Liver (tissue), 9 donors: ENCODE results near the gene GNLY. TPM values are rescaled to one million over a fixed set of nuclear protein-coding genes. Genes with fewer than 3 reads are reported as not detected.

ENCODE experiments used
- DNase-seq: peaks from one replicate; pipeline ENCODE4 v3.0.0-alpha.2; 2017; ENCODE audit warnings: low spot score
- H3K27ac ChIP-seq, 2 donors: one replicate each; pipeline ENCODE4 v1.7.0; 2013; ENCODE audit warnings: inconsistent platforms in 2 of 2, low read length in 2 of 2, control low read depth in 1 of 2, low read depth in 1 of 2, mild to moderate bottlenecking in 1 of 2
- H3K27me3 ChIP-seq, 4 donors: one replicate each; pipeline versions ENCODE4 v1.6.1 to v1.7.0; 2013; ENCODE audit warnings: low read length in 3 of 4, inconsistent platforms in 1 of 4, mild to moderate bottlenecking in 1 of 4, moderate library complexity in 1 of 4; ENCODE audit not compliant: control insufficient read depth in 4 of 4, insufficient read depth in 4 of 4
- H3K36me3 ChIP-seq, 4 donors: one replicate each; pipeline versions ENCODE4 v1.6.1 to v1.7.0; 2013; ENCODE audit warnings: low read length in 3 of 4, mild to moderate bottlenecking in 3 of 4, low read depth in 1 of 4, moderate library complexity in 1 of 4; ENCODE audit not compliant: control insufficient read depth in 4 of 4, insufficient read depth in 3 of 4
- H3K4me1 ChIP-seq, 4 donors: one replicate each; pipeline versions ENCODE4 v1.6.1 to v1.7.0; 2013; ENCODE audit warnings: low read length in 3 of 4, mild to moderate bottlenecking in 3 of 4, moderate library complexity in 1 of 4; ENCODE audit not compliant: control insufficient read depth in 4 of 4, insufficient read depth in 4 of 4
- H3K4me3 ChIP-seq, 3 donors: one replicate each; pipeline versions ENCODE4 v1.6.1 to v1.7.0; 2013; ENCODE audit warnings: low read length in 3 of 3, control low read depth in 1 of 3, low read depth in 1 of 3, mild to moderate bottlenecking in 1 of 3
- H3K9ac ChIP-seq, 2 donors: one replicate each; pipeline ENCODE4 v1.7.0; 2013; ENCODE audit warnings: low read length in 2 of 2, mild to moderate bottlenecking in 2 of 2, moderate library complexity in 2 of 2, control low read depth in 1 of 2, low read depth in 1 of 2
- H3K9me3 ChIP-seq, 4 donors: one replicate each; pipeline versions ENCODE4 v1.6.1 to v1.7.0; 2013; ENCODE audit warnings: low read length in 3 of 4; ENCODE audit not compliant: control insufficient read depth in 4 of 4
- ATF3 ChIP-seq: IDR thresholded peaks from 2 replicates; pipeline ENCODE4 v1.6.1; 2016; ENCODE audit warnings: antibody characterized with exemption
- CTCF ChIP-seq: fragments of 150-350 bp; IDR thresholded peaks from 2 replicates; pipeline ENCODE4 v1.5.1; 2017; ENCODE audit warnings: improper control_type of control experiment, low read depth, low read length; ENCODE audit not compliant: missing input control
- EGR1 ChIP-seq, 2 donors: IDR thresholded peaks; 2 replicates each; pipeline ENCODE4 v1.6.1; 2016 to 2018; ENCODE audit warnings: antibody characterized with exemption in 2 of 2, low read depth in 2 of 2
- FOXA1 ChIP-seq: IDR thresholded peaks from 2 replicates; pipeline ENCODE4 v1.6.1; 2016; ENCODE audit warnings: antibody characterized with exemption
- FOXA2 ChIP-seq: IDR thresholded peaks from 2 replicates; pipeline ENCODE4 v1.6.1; 2016; ENCODE audit warnings: antibody characterized with exemption
- GABPA ChIP-seq, 2 donors: IDR thresholded peaks in 1 of 2; conservative IDR thresholded peaks in 1 of 2; 2 replicates each; pipeline ENCODE4 v1.6.1; 2016; ENCODE audit warnings: antibody characterized with exemption in 2 of 2, mild to moderate bottlenecking in 1 of 2, moderate library complexity in 1 of 2
- HNF4A ChIP-seq, 2 donors: conservative IDR thresholded peaks; 2 replicates each; pipeline ENCODE4 v1.6.1; 2016; ENCODE audit warnings: antibody characterized with exemption in 2 of 2, mild to moderate bottlenecking in 2 of 2
- HNF4G ChIP-seq: IDR thresholded peaks from 2 replicates; pipeline ENCODE4 v1.6.1; 2016; ENCODE audit warnings: antibody characterized with exemption
- JUND ChIP-seq, 2 donors: IDR thresholded peaks; 2 replicates each; pipeline ENCODE4 v1.6.1; 2016; ENCODE audit warnings: antibody characterized with exemption in 2 of 2
- MAX ChIP-seq: IDR thresholded peaks from 2 replicates; pipeline ENCODE4 v1.6.1; 2016; ENCODE audit warnings: antibody characterized with exemption
- NR2F2 ChIP-seq: IDR thresholded peaks from 2 replicates; pipeline ENCODE4 v1.6.1; 2016; ENCODE audit warnings: antibody characterized with exemption
- RAD21 ChIP-seq, 2 donors: IDR thresholded peaks; 2 replicates each; pipeline ENCODE4 v1.6.1; 2016; ENCODE audit warnings: antibody characterized with exemption in 2 of 2, mild to moderate bottlenecking in 2 of 2
- REST ChIP-seq: IDR thresholded peaks from 2 replicates; pipeline ENCODE4 v1.6.1; 2016; ENCODE audit warnings: antibody characterized with exemption, mild to moderate bottlenecking
- RXRA ChIP-seq, 2 donors: IDR thresholded peaks; 2 replicates each; pipeline ENCODE4 v1.6.1; 2017 to 2018; ENCODE audit warnings: antibody characterized with exemption in 2 of 2, mild to moderate bottlenecking in 1 of 2
- SP1 ChIP-seq: IDR thresholded peaks from 2 replicates; pipeline ENCODE4 v1.6.1; 2018; ENCODE audit warnings: antibody characterized with exemption, mild to moderate bottlenecking
- TAF1 ChIP-seq: conservative IDR thresholded peaks from 2 replicates; pipeline ENCODE4 v1.6.1; 2016; ENCODE audit warnings: antibody characterized with exemption, mild to moderate bottlenecking
- YY1 ChIP-seq: IDR thresholded peaks from 2 replicates; pipeline ENCODE4 v1.6.1; 2016; ENCODE audit warnings: antibody characterized with exemption, mild to moderate bottlenecking
- ZBTB33 ChIP-seq: IDR thresholded peaks from 2 replicates; pipeline ENCODE4 v1.6.1; 2016; ENCODE audit warnings: antibody characterized with exemption
- polyA plus RNA-seq, 2 donors: library from polyadenylated mRNA; stranded (reverse) in 1 of 2; unstranded in 1 of 2; fragments of 200-250 nt in 1 of 2; fragments of >200 nt in 1 of 2; fragmentation: Nextera tagmentation in 1 of 2; extraction: Ambion mirVana in 1 of 2; gene quantifications; one replicate each; pipeline versions ENCODE4 v1.2.1 to v1.2.3, GENCODE V29; 2013 to 2015
- total RNA-seq, 2 donors: library from RNA; depleted of rRNA; stranded (reverse); fragments of >200 nt; gene quantifications; one replicate each; pipeline ENCODE4 v1.2.3, GENCODE V29; 2014
- donor health status: healthy.
- donor health status: healthy.
- donor health status: healthy.
- donor health status: healthy.
- donor health status: healthy.

Gene GNLY
- total and polyA plus RNA-seq, 4 donors: 0.75 to 4.8 (median 1.3) TPM; not detected in 1

DNA sequence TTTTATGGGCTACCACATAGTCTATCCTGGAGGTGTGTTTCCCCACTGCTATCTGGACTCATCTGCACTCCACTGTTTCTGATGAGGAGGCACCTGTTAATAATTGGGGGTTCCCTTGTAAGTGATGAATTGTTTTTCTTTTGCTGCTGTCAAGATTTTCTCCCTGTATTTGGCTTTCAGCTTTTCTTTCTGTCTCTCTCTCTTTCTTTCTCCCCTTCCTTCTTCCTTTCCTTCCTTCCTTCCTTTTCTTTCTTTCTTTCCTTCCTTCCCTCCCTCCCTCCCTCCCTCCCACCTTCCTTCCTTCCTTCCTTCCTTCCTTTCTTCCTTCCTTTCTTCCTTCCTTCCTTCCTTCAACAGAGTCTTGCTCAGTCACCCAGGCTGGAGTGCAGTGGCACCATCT is 9.2 kb downstream of the GNLY start:
- no peak overlapping the region for H3K27ac ChIP-seq
- no peaks in the 10 kb centered on the region for H3K27me3 ChIP-seq

More for the DNA sequence above, 9.2 kb downstream of the GNLY start:
- no peak for DNase-seq
- H3K4me3 ChIP-seq: no peak overlapping the region
- no peak for TF ChIP-seq HNF4A (conservative IDR thresholded peaks at IDR 0.05)
- TF ChIP-seq JUND (IDR thresholded peaks at IDR 0.05): no peak
- no peak for TF ChIP-seq ZBTB33
- TF ChIP-seq HNF4G: no peak
- no peak for TF ChIP-seq TAF1
- no peak for TF ChIP-seq GABPA (IDR thresholded peaks at IDR 0.05 in 1 of 2, conservative IDR thresholded peaks at IDR 0.05 in 1 of 2)
- no peak for TF ChIP-seq FOXA1
- no peak for TF ChIP-seq EGR1 (IDR thresholded peaks at IDR 0.05; ENCODE audit: low read depth in 2 of 2)
- no peak for TF ChIP-seq CTCF
- TF ChIP-seq MAX: no peak
- no peak for TF ChIP-seq RXRA (IDR thresholded peaks at IDR 0.05)
- TF ChIP-seq NR2F2: no peak
- TF ChIP-seq FOXA2: no peak
- no peak for TF ChIP-seq ATF3
- TF ChIP-seq YY1: no peak
- TF ChIP-seq SP1: no peak
- no peak for TF ChIP-seq RAD21 (IDR thresholded peaks at IDR 0.05)
- TF ChIP-seq REST: no peak
- no peaks in the 10 kb centered on the region for H3K36me3 ChIP-seq
- H3K4me1 ChIP-seq: peaks cover 15 to 37% (median 34%) of the 10 kb centered on the region in 4 donors
- H3K9me3 ChIP-seq: no peaks in the 10 kb centered on the region
- no peak overlapping the region for H3K9ac ChIP-seq
